Measurements from ENCODE around the gene ELOA.
A peak's percentile ranks its signal among the peaks of the same experiment; 100 is the strongest.
"Not testable (repeated sequence)": the region's sequence is repeated elsewhere in the genome, so short reads cannot be mapped to it uniquely, and the experiment has no call there.

Gene ELOA

DNA sequence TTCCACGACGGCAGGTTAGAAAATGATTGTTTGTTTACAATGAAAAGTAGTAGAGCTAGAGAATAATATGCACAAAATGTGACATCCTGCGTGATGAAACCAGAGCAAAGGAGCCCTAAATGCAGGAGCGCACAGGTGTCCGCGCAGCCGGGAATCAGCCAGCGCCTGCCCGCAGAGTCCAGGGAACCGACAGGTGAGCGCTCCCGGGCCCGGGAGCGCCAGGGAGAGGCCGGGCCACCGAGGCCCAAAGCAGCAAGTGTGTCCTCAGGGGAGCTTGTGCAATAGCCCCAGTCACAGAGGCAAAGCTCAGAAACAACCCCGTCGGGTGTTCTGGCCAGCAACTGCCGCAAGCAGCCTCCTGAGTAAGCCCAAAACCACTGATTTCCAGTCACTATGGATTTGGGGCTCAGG is 58.1 kb downstream of the ELOA start:
- no peak for DNase-seq (ENCODE audit: low spot score)

DNA sequence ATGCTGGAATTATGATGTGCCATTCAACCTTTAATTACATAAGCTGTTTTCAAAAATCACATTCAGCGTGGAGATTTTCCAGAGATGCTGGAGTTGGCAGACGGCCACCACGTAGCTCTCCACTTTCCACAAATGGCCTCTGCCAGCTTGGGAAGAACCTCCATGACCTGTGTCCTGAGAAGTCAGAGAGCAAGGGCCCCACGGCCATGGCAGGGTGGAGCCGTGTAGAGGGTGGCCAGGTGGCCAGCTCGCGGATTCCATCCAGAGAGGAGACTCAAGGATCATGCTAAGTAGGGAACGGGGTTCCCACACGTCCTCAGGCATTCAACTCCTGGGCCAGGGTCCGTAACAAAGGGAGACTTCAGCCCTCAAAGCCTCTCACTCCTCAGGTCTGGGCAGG is 58.6 kb downstream of the ELOA start:
- no peak for DNase-seq (ENCODE audit: low spot score)

DNA sequence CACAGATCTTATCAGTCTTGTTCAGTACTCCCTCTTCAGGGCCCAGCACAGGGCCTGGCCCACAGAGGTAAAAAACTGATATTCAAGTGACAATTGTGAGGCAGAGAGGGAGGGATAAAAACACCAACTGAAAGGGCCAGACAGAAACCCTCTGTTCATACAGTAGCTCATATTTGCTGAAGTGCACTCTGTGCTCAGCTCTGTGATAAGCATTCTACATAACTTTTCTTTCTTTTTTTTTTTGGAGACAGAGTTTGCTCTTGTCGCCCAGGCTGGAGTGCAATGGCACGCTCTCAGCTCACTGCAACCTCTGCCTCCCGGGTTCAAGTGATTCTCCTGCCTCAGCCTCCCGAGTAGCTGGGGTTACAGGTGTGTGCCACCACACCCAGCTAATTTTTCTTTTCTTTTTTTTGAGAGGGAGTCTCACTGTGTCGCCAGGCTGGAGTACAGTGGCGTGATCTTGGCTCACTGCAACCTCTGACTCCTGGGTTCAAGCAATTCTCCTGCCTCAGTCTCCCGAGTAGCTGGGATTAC is 59.6 kb downstream of the ELOA start:
- not testable (repeated sequence) for DNase-seq (ENCODE audit: low spot score)

DNA sequence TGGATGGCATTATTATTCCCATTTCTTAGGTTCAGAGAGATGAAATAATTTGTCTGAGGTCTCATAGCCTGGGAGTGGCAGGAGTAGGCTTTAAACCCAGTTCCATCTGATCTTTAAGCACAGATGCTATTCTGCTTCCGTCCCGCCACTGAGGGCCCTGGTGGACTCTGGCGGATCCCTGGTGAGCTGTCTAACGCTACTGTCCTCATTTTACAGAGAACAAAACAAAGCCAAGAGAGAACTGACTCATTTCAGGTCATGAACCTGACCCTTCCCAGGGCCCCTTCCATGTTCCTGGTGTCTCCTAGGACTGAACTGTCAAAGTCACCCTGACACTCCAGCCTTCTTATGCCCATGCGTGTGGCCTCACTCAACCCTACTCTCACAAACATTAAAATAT is 60.4 kb downstream of the ELOA start:
- DNase-seq (ENCODE audit: low spot score) = no peak

DNA sequence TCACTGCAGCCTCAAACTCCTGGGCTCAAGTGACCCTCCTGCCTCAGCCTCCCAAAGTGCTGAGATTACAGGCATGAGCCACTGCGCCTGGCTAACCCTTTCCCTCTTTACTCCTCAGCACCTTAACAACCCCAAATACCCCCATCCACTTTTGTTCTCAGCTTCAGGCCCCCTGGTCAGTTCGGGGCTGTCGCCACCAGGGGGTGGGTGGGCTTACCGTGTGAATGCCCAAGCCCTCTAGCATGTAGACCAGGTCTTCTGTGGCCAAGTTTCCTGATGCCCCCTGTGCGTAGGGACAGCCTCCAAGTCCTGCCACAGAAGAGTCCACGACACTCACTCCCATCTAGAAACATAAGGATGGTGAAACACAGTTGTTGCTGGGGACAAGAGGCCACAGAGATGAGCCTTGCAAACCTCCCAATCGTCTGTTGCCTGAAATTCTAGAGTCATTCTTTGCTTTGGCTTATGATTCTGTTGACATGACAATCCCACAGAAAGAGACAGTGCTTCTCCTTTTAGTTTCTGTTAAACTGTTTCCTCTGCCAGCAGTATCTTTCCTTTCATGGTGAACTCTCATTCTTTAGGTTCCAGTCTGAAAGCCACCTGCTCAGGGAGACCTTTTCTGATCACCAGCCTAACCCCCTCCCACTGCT is 61.0 kb downstream of the ELOA start:
- no peak for DNase-seq (ENCODE audit: low spot score)

DNA sequence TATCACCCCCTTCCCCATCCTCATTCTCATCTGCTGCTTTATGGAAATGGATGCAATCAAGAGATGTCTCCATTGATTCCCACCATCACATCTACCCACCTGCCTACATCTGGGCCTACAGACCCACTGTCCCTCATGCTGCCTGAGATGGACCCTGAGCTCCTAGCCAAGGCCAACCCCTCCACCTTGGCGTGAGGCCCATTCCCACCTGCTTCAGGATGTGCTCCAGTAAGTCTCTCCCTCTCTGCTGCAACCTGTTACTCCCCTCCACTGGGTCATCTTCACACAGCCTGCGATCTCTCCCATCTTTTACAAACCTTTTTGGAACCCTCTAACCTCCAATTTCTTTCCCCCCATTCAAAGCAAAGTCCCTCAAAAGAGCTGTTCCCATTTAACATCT is 61.8 kb downstream of the ELOA start:
- DNase-seq (ENCODE audit: low spot score) = no peak

DNA sequence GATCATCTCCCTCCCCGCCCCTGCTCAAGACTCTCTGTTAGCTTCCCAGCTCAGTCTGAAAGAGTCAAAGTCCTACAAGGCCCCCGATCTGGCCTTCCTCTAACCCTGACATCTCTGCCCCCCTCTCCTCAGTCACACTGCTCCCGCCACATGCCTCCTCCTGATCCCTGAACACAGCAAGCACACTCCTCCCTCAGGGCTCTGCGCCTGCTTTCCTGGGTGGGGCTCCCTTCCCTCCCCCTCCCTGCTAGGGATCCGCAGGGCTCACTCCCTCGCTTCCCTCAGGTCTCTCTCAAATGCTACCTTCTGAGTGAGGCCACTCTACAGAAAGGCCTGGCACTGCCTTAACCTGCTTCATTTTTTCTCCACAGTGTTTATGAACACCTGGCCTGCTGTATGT is 63.0 kb downstream of the ELOA start:
- no peak for DNase-seq (ENCODE audit: low spot score)

DNA sequence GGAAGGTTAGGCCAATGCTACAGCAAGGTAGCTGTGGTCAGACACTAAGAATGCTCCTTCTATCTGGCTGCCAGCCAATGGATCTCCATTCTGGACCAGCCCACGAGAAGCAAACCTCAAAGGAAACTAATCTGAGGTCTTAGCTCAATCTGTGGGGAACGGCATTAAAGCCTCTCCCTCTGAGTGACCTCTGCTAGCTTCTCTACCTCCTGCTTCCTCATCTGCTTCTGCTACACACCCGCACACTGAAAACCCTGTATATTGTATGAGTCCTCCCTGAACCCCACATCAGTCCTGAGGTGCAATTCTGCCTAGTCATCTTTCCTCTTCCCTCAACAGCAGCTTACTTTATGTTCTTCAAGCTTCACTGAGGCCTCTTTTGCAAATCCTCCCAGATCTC is 64.2 kb downstream of the ELOA start:
- no peak for DNase-seq (ENCODE audit: low spot score)

DNA sequence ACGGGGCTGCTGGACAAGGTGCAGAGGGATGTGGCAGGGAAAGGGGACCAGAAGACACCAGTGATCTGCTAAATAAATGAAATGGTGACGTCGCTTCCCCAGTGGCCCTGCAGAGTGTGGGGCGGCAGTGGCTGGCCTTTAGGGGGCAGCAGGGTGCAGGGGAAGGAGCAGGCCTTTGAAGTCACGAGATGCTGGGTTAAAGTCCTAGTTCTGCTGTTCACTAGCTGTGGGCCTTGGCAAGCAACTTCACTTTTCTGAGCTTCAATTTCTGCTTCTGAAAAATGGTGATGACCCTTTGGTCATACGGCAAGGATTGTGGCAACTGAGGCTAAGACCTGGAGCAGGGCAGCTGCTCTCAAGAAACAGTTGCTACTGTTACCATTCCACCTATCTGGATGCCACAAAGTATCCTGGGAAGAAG is 66.5 kb downstream of the ELOA start:
- DNase-seq (ENCODE audit: low spot score) = peak; percentile 70

DNA sequence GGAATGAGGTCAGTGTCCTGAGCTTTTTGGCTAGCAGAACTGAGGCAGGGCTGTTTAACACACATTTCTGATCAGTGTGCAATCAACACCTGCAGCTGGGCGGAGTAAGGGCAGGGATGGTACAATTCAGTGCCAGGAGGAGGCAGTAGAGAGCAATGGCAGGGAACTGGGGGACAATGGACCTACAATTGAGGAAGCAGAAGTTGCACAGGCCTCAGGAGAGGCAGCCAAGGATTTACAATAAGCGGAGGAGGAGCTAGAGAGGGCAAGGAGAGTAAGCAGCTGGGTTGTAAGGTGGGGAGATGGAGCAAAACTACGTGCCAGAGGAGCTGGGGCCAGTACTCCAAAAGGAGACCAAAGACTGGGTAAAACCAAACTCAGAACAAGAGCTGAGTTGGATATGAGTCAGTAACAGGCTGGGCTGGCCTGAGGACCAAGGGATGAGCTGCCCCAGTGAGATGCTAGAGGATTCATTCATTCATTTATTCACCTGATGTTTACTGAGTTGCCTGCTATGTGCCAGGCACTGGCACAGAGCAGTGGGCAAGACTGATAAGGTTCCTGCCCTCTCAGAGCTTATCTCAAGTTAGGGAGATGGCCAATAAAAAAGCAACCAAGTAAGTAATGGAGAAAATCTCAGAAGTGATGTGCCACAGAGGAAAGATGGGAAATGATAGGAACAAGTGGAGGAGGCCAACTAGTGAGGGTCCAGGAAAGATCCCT is 67.7 kb downstream of the ELOA start:
- no peak for DNase-seq (ENCODE audit: low spot score)

Measured in SK-N-DZ (cell line).